Breast epithelium (tissue), 3 donors: ENCODE data around the gene LAGE3.

Experiments used
- CTCF ChIP-seq, 3 donors: fragments of 450-650 bp; IDR thresholded peaks; one replicate each; pipeline ENCODE4 v1.5.1; 2016 to 2017; ENCODE audit warnings: antibody characterized with exemption in 3 of 3, mild to moderate bottlenecking in 3 of 3, moderate library complexity in 3 of 3
- POLR2A ChIP-seq: fragments of 450-650 bp; IDR thresholded peaks from one replicate; pipeline ENCODE4 v1.6.1; 2016; ENCODE audit warnings: antibody characterized with exemption, mild to moderate bottlenecking, moderate library complexity

- no peak for TF ChIP-seq CTCF (IDR thresholded peaks at IDR 0.05)
- no peak for TF ChIP-seq POLR2A
Measured at GRCh38 chrX:154470434-154470833, 8.6 kb downstream of the LAGE3 start.
